Ascending aorta (tissue), 2 donors: ENCODE results near the gene PFKP. TPM values are rescaled to one million over a fixed set of nuclear protein-coding genes. Genes with fewer than 3 reads are reported as not detected.

Source experiments
- DNase-seq, 2 donors: peaks; one replicate each; pipeline ENCODE4 v3.0.0-alpha.2; 2019; ENCODE audit warnings: low spot score in 2 of 2
- H3K27ac ChIP-seq, 2 donors: fragments of 200-600 bp; sonication (generic); one replicate each; pipeline ENCODE4 v1.5.1; 2016 to 2017; ENCODE audit warnings: mild to moderate bottlenecking in 1 of 2
- H3K27me3 ChIP-seq: fragments of 200-600 bp; sonication (generic); one replicate; pipeline ENCODE4 v1.5.1; 2017
- H3K36me3 ChIP-seq, 2 donors: fragments of 200-600 bp; sonication (generic); one replicate each; pipeline ENCODE4 v1.5.1; 2016
- H3K4me1 ChIP-seq, 2 donors: fragments of 200-600 bp; sonication (generic); one replicate each; pipeline ENCODE4 v1.5.1; 2016 to 2017; ENCODE audit warnings: mild to moderate bottlenecking in 1 of 2
- H3K4me3 ChIP-seq, 2 donors: fragments of 200-600 bp; sonication (generic); one replicate each; pipeline ENCODE4 v1.5.1; 2016 to 2017; ENCODE audit warnings: mild to moderate bottlenecking in 1 of 2
- H3K9me3 ChIP-seq, 2 donors: fragments of 200-600 bp; sonication (generic); one replicate each; pipeline ENCODE4 v1.5.1; 2016
- CTCF ChIP-seq, 3 experiments: fragments of 200-600 bp in 2 of 3; fragments of 450-650 bp in 1 of 3; sonication (generic) in 2 of 3; IDR thresholded peaks; one replicate each; pipeline ENCODE4 v1.5.1; 2016 to 2019; ENCODE audit warnings: antibody characterized with exemption in 3 of 3, mild to moderate bottlenecking in 1 of 3, moderate library complexity in 1 of 3
- intact Hi-C: fragments of 100-400 bp; cut with DNase I; formaldehyde crosslinking; loops from one replicate; pipeline ENCODE4 v1.15.1; 2023
- total RNA-seq: library from RNA; depleted of rRNA; stranded (reverse); fragments of >200 nt; gene quantifications from one replicate; pipeline ENCODE4 v1.1.0, GENCODE V29; 2016

PFKP gene
- total RNA-seq, 1 donor from 2014 or later: 197 TPM

GRCh38 chr10:3122034-3122433 lies 54.7 kb downstream of the PFKP start:
- peaks cover 38 to 54% of the 10 kb centered on the region in 2 donors for H3K36me3 ChIP-seq

GRCh38 chr10:3122486-3123205 lies 55.3 kb downstream of the PFKP start:
- intact Hi-C loops: loop anchor here (5.0 kb wide), 1 partner anchor 55 kb away; the partner anchor contains the start of gene PFKP
- DNase-seq: no peak
- no peaks in the 10 kb centered on the region for H3K27me3 ChIP-seq
- H3K27ac ChIP-seq: no peak overlapping the region
- peaks cover 33 to 48% of the 10 kb centered on the region in 2 donors for H3K36me3 ChIP-seq
- no peak for TF ChIP-seq CTCF (IDR thresholded peaks at IDR 0.05)
- no peak overlapping the region for H3K4me3 ChIP-seq
- H3K9me3 ChIP-seq: no peaks in the 10 kb centered on the region
- peaks cover 7 to 14% of the 10 kb centered on the region in 2 donors for H3K4me1 ChIP-seq

More at GRCh38 chr10:3122034-3122433, 54.7 kb downstream of the PFKP start:
- Histone ChIP-seq H3K27me3 (no peaks in the 10 kb centered on the region), H3K9me3 (no peaks in the 10 kb centered on the region), H3K4me1 (peaks cover 7 to 10% of the 10 kb centered on the region in 2 donors), H3K4me3 (no peak overlapping the region), H3K27ac (no peak overlapping the region)
- intact Hi-C loops: loop anchor here (5.0 kb wide), 1 partner anchor 55 kb away; the partner anchor contains the start of gene PFKP
- no peak for DNase-seq
- no peak for TF ChIP-seq CTCF (IDR thresholded peaks at IDR 0.05)

- intact Hi-C loops: loop anchor here (5.0 kb wide), 1 partner anchor 56 kb away; the partner anchor contains the start of gene PFKP
- Histone ChIP-seq H3K27me3 (no peaks in the 10 kb centered on the region), H3K4me1 (peaks cover 7 to 14% of the 10 kb centered on the region in 2 donors), H3K27ac (no peak overlapping the region), H3K36me3 (peaks cover 27 to 43% of the 10 kb centered on the region in 2 donors), H3K9me3 (no peaks in the 10 kb centered on the region), H3K4me3 (no peak overlapping the region)
- no peak for DNase-seq
- no peak for TF ChIP-seq CTCF (IDR thresholded peaks at IDR 0.05)
Observed at GRCh38 chr10:3123571-3124411, 56.4 kb downstream of the PFKP start.

GRCh38 chr10:3124412-3125175 lies 57.2 kb downstream of the PFKP start:
- no peak for TF ChIP-seq CTCF (IDR thresholded peaks at IDR 0.05)
- peaks cover 7 to 14% of the 10 kb centered on the region in 2 donors for H3K4me1 ChIP-seq
- H3K27ac ChIP-seq: no peak overlapping the region
- no peak for DNase-seq
- H3K27me3 ChIP-seq: no peaks in the 10 kb centered on the region
- H3K9me3 ChIP-seq: no peaks in the 10 kb centered on the region
- intact Hi-C loops: loop anchor here (5.0 kb wide), 1 partner anchor 57 kb away; the partner anchor contains the start of gene PFKP
- H3K4me3 ChIP-seq: no peak overlapping the region
- H3K36me3 ChIP-seq: peaks cover 24 to 41% of the 10 kb centered on the region in 2 donors

GRCh38 chr10:3125527-3126170 lies 58.3 kb downstream of the PFKP start:
- Histone ChIP-seq H3K36me3 (peaks cover 24 to 52% of the 10 kb centered on the region in 2 donors), H3K4me3 (no peak overlapping the region), H3K27me3 (no peaks in the 10 kb centered on the region), H3K27ac (no peak overlapping the region), H3K4me1 (peaks cover 7 to 14% of the 10 kb centered on the region in 2 donors), H3K9me3 (no peaks in the 10 kb centered on the region)
- no peak for TF ChIP-seq CTCF (IDR thresholded peaks at IDR 0.05)
- intact Hi-C loops: no loop called here
- no peak for DNase-seq
